ENCODE data around the gene RTKN. TPM values are rescaled to one million over a fixed set of nuclear protein-coding genes. Genes with fewer than 3 reads are reported as not detected.

Gene RTKN
- total and polyA plus RNA-seq, 9 of the 15 experiments (the other 6 are each of a cell fraction or from before 2014, with no cell fraction given), result 0.14 to 6.9 (median 3.6) TPM

DNA sequence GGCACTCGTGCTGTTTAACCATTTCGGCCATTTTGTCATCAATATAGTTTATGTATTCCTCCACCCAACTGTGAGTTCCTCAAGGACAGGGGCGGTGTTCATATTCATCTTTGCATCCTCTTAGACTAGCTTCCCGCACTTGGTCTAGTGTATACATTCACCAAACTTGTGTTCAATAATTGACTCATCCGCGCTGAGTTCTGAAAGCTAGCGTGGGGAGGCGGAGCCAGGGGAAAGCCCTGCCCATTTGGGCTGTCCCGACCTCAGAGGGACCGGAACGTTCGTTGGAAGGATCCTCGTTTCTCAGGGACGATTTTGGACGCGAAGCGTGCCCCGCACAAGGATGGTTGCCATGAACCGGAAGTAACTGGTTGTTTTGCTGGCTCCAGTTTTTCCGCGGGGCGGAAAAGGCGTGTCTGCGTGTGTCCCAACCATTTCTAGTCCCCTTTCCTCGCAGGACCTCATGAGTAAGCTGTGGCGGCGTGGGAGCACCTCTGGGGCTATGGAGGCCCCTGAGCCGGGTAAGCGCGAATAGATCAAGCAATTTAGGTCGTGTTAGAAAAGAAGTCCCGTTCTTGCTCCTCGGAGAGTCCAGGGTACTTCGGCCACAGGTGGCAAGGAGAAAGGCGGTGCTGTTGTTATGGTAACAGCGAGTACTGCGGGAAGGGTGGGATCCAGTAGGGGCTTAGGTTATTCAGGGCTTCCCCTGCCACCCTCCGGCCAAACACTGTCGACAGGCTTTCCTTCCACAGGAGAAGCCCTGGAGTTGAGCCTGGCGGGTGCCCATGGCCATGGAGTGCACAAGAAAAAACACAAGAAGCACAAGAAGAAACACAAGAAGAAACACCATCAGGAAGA is 13.1 kb upstream of the RTKN start, which contains the start of gene INO80B (continued):
- TF ChIP-seq, protein P1, sequence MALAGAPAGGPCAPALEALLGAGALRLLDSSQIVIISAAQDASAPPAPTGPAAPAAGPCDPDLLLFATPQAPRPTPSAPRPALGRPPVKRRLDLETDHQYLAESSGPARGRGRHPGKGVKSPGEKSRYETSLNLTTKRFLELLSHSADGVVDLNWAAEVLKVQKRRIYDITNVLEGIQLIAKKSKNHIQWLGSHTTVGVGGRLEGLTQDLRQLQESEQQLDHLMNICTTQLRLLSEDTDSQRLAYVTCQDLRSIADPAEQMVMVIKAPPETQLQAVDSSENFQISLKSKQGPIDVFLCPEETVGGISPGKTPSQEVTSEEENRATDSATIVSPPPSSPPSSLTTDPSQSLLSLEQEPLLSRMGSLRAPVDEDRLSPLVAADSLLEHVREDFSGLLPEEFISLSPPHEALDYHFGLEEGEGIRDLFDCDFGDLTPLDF (CRISPR knock-in tag; IDR thresholded peaks at IDR 0.05), result no peak
- TF ChIP-seq FOXM1 (IDR thresholded peaks at IDR 0.05; ENCODE audit: low read depth) (no peak), FOXM1 (CRISPR knock-in tag; IDR thresholded peaks at IDR 0.05; ENCODE audit: low read depth) (no peak), ZZZ3 (IDR thresholded peaks at IDR 0.05) (0 out of 2 replicates have a peak, but pooled peaks have one; percentile 20), SMARCA5 (IDR thresholded peaks at IDR 0.05) (no peak), ZNF780A (CRISPR knock-in tag; IDR thresholded peaks at IDR 0.05) (no peak), ZNF253 (CRISPR knock-in tag; conservative IDR thresholded peaks at IDR 0.05) (no peak), TSC22D4 (tag; IDR thresholded peaks at IDR 0.05) (no peak), RBM34 (IDR thresholded peaks at IDR 0.05; ENCODE audit: borderline replicate concordance, insufficient read depth, low read length) (no peak), MYNN (IDR thresholded peaks at IDR 0.05) (no peak), MYNN (CRISPR knock-in tag; IDR thresholded peaks at IDR 0.05) (no peak), DPF2 (IDR thresholded peaks at IDR 0.05) (peak; percentile 43; the same call in 1 of the 2 replicates), ARHGAP35 (IDR thresholded peaks at IDR 0.05; ENCODE audit: partially characterized antibody) (no peak), ZNF77 (CRISPR knock-in tag; IDR thresholded peaks at IDR 0.05) (no peak)
- TF ChIP-seq, protein P2, sequence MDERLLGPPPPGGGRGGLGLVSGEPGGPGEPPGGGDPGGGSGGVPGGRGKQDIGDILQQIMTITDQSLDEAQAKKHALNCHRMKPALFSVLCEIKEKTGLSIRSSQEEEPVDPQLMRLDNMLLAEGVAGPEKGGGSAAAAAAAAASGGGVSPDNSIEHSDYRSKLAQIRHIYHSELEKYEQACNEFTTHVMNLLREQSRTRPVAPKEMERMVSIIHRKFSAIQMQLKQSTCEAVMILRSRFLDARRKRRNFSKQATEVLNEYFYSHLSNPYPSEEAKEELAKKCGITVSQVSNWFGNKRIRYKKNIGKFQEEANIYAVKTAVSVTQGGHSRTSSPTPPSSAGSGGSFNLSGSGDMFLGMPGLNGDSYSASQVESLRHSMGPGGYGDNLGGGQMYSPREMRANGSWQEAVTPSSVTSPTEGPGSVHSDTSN (CRISPR knock-in tag; IDR thresholded peaks at IDR 0.05; ENCODE audit: low read depth), result no peak
- TF ChIP-seq, protein P2 (tag; conservative IDR thresholded peaks at IDR 0.05; ENCODE audit: low read depth), result no peak
- TF ChIP-seq, protein P3, sequence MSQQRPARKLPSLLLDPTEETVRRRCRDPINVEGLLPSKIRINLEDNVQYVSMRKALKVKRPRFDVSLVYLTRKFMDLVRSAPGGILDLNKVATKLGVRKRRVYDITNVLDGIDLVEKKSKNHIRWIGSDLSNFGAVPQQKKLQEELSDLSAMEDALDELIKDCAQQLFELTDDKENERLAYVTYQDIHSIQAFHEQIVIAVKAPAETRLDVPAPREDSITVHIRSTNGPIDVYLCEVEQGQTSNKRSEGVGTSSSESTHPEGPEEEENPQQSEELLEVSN (IDR thresholded peaks at IDR 0.05; ENCODE audit: borderline replicate concordance in 1 of 2, extremely low read depth in 1 of 2, insufficient read depth in 1 of 2, insufficient read length in 1 of 2, low read depth in 1 of 2, low read length in 1 of 2, poor library complexity in 1 of 2, severe bottlenecking in 1 of 2), result peak in 1 of 2 experiments; percentile 49
- TF ChIP-seq, protein P4, sequence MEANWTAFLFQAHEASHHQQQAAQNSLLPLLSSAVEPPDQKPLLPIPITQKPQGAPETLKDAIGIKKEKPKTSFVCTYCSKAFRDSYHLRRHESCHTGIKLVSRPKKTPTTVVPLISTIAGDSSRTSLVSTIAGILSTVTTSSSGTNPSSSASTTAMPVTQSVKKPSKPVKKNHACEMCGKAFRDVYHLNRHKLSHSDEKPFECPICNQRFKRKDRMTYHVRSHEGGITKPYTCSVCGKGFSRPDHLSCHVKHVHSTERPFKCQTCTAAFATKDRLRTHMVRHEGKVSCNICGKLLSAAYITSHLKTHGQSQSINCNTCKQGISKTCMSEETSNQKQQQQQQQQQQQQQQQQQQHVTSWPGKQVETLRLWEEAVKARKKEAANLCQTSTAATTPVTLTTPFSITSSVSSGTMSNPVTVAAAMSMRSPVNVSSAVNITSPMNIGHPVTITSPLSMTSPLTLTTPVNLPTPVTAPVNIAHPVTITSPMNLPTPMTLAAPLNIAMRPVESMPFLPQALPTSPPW (CRISPR knock-in tag; IDR thresholded peaks at IDR 0.05), result peak; percentile 69
- TF ChIP-seq, protein P5, sequence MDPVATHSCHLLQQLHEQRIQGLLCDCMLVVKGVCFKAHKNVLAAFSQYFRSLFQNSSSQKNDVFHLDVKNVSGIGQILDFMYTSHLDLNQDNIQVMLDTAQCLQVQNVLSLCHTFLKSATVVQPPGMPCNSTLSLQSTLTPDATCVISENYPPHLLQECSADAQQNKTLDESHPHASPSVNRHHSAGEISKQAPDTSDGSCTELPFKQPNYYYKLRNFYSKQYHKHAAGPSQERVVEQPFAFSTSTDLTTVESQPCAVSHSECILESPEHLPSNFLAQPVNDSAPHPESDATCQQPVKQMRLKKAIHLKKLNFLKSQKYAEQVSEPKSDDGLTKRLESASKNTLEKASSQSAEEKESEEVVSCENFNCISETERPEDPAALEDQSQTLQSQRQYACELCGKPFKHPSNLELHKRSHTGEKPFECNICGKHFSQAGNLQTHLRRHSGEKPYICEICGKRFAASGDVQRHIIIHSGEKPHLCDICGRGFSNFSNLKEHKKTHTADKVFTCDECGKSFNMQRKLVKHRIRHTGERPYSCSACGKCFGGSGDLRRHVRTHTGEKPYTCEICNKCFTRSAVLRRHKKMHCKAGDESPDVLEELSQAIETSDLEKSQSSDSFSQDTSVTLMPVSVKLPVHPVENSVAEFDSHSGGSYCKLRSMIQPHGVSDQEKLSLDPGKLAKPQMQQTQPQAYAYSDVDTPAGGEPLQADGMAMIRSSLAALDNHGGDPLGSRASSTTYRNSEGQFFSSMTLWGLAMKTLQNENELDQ (CRISPR knock-in tag; IDR thresholded peaks at IDR 0.05; ENCODE audit: borderline replicate concordance), result no peak

Measured in K562 (cell line).